Mesendoderm (in vitro differentiated cells): ENCODE data around the gene RFLNA.

Experiments
- DNase-seq: peaks from one replicate; pipeline ENCODE4 v3.0.0; 2013
- H2AK5ac ChIP-seq: 2 replicates; pipeline ENCODE4 v1.6.1; 2013; ENCODE audit warnings: low read length, inconsistent platforms
- H2BK120ac ChIP-seq: 2 replicates; pipeline ENCODE4 v1.6.1; 2013; ENCODE audit warnings: low read depth, mild to moderate bottlenecking, low read length, moderate library complexity, mixed read lengths
- H2BK15ac ChIP-seq: replicated peaks from 2 replicates; pipeline ENCODE4 v1.6.1; 2013; ENCODE audit warnings: low read depth, mild to moderate bottlenecking, moderate library complexity
- H2BK5ac ChIP-seq: 2 replicates; pipeline ENCODE4 v1.6.1; 2013; ENCODE audit warnings: low read length, inconsistent platforms
- H3K18ac ChIP-seq: 2 replicates; pipeline ENCODE4 v1.6.1; 2013; ENCODE audit warnings: mild to moderate bottlenecking, low read length, mixed read lengths
- H3K23ac ChIP-seq: one replicate; pipeline ENCODE4 v1.6.1; 2013; ENCODE audit warnings: low read length
- H3K27ac ChIP-seq: 2 replicates; pipeline ENCODE4 v1.5.1; 2013; ENCODE audit warnings: low read depth, mild to moderate bottlenecking, inconsistent platforms, low read length, moderate library complexity
- H3K27me3 ChIP-seq: 2 replicates; pipeline ENCODE4 v1.6.1; 2013; ENCODE audit warnings: low read length, control low read depth, mild to moderate bottlenecking, inconsistent platforms; ENCODE audit not compliant: insufficient read depth, poor library complexity
- H3K36me3 ChIP-seq: 2 replicates; pipeline ENCODE4 v1.6.1; 2013; ENCODE audit warnings: low read length, inconsistent platforms; ENCODE audit not compliant: control insufficient read depth, insufficient read depth
- H3K4ac ChIP-seq: one replicate; pipeline ENCODE4 v1.6.1; 2013; ENCODE audit warnings: low read depth, mild to moderate bottlenecking, low read length, moderate library complexity
- H3K4me1 ChIP-seq: 2 replicates; pipeline ENCODE4 v1.6.1; 2013; ENCODE audit warnings: low read depth, low read length, inconsistent platforms; ENCODE audit not compliant: control insufficient read depth
- H3K4me2 ChIP-seq: 2 replicates; pipeline ENCODE4 v1.6.1; 2013; ENCODE audit warnings: low read length
- H3K4me3 ChIP-seq: 2 replicates; pipeline ENCODE4 v1.5.1; 2013; ENCODE audit warnings: mild to moderate bottlenecking, low read length
- H3K56ac ChIP-seq: one replicate; pipeline ENCODE4 v1.6.1; 2013; ENCODE audit warnings: low read length
- H3K79me1 ChIP-seq: 2 replicates; pipeline ENCODE4 v1.6.1; 2013; ENCODE audit warnings: low read length, inconsistent platforms
- H3K79me2 ChIP-seq: 2 replicates; pipeline ENCODE4 v1.6.1; 2013; ENCODE audit warnings: mild to moderate bottlenecking, low read length; ENCODE audit not compliant: control insufficient read depth, insufficient read depth
- H3K9ac ChIP-seq: 2 replicates; pipeline ENCODE4 v1.6.1; 2013; ENCODE audit warnings: low read length, inconsistent platforms
- H4K5ac ChIP-seq: one replicate; pipeline ENCODE4 v1.6.1; 2013; ENCODE audit warnings: low read length
- H4K8ac ChIP-seq: one replicate; pipeline ENCODE4 v1.6.1; 2013; ENCODE audit warnings: low read depth, mild to moderate bottlenecking, control low read depth, low read length, moderate library complexity
- WGBS: extraction: QIAGEN DNeasy Blood & Tissue Kit; methylation state at CpG from one replicate; pipeline ENCODE4 v1.1.7; 2013; ENCODE audit warnings: low lambda C conversion rate, missing lambda C conversion rate; ENCODE audit not compliant: insufficient coverage; ENCODE audit errors: extremely low coverage; 5-methylcytosine and 5-hydroxymethylcytosine counted together

Gene RFLNA

DNA sequence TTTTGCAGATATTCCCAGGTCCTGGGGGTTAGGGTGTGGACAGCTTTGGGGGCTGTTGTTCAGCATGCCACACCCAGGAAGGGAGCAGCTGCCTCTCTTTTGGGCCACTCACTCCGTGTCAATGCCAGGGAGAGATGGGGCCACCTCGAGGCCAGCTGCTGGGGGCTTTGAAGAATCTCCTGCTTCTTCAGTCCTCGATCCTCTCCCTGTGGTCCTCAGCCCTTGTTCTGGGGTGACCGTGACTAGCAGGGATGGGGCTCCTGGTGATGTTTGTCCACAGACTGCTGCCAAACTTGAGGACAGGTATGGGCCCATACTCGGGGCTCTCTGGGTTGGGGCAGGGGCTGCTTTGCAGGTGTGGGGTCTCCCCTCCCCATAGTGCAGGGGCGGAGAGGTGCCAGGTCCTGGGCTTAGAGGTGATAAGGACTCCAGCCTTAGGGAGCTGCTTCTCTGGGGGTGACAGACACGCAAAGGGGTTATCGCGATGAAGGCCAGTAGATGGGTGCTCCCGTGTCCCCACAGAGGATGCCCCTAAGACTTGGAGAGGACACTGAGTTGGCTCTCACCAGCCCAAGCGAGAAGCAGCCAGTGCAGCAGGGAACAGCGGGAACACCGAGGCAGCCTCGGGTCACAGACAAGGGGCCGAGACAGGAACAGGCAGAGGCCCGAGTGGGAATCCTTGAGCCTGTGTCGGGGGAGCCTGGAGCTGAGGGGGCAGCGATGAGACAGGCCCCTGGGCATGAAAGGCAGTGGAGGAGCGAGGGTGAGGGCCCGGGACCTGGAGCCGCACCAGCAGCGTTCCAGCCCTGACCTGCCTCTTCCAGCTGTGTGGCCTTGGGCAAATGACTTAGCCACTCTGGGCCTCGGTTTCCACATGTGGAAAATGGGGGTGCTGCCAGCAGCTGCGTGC lies 11.1 kb downstream of the RFLNA start:
- Histone ChIP-seq H3K4me3 (no peak overlapping the region), H3K79me2 (no peaks in the 10 kb centered on the region)

DNA sequence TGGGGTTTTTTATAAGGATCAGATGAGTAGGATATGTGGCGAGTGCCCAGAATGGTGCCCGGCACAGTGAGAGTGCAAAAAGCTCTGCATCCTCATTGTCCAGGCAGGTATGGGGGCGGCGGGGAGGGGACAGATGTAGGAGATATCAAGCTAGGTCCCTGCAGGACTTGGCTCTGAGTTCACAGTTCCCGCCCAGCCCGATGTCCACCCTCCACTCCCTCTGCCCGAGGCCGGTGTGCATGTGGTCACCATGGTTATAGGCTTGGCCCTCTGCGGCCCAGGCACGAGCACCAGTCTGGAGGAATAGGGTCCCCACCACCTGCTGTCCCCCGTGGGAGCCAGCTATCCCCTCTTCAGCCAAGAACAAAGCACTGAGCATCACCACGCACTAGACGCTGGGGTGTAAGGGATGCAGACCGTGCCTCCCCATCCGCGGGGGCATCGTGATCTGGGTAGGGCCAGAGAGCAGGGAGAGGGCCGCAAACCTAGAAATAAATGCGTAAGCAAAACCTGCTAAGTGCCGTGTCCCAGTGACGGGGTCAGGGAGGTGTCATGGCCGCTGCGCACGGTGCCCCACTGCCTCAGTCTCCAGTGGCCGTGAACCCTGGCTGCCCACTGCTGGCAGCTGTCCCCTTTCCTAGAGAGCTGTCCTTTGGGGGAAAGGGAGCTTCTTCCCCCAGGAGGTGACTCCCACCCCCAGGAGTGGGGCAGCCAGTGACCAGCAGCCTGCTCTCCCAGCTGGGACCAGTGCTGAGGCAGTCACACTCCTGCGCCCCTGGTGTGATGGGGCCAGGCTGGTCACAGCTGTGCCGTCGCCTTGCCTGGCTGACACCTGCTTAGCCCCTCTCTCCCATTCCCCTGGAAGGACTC lies 12.0 kb downstream of the RFLNA start:
- H2BK120ac ChIP-seq = no peak overlapping the region
- H4K8ac ChIP-seq = no peak overlapping the region
- H3K36me3 ChIP-seq = no peaks in the 10 kb centered on the region
- no peaks in the 10 kb centered on the region for H3K27me3 ChIP-seq
- no peak overlapping the region for H2BK15ac ChIP-seq
- no peak overlapping the region for H2BK5ac ChIP-seq
- H3K4me1 ChIP-seq = no peaks in the 10 kb centered on the region
- no peak overlapping the region for H3K9ac ChIP-seq
- no peak overlapping the region for H3K23ac ChIP-seq
- no peaks in the 10 kb centered on the region for H3K79me2 ChIP-seq
- H2AK5ac ChIP-seq = no peak overlapping the region
- no peak overlapping the region for H3K27ac ChIP-seq
- no peak for DNase-seq
- no peak overlapping the region for H3K18ac ChIP-seq
- no CpG with 5 or more reads among the region's 28 CpGs for WGBS
- H3K4me3 ChIP-seq = no peak overlapping the region
- H3K79me1 ChIP-seq = no peaks in the 10 kb centered on the region
- no peak overlapping the region for H4K5ac ChIP-seq
- H3K4me2 ChIP-seq = no peak overlapping the region
- no peak overlapping the region for H3K56ac ChIP-seq
- H3K4ac ChIP-seq = no peak overlapping the region

More for the DNA sequence above, 11.1 kb downstream of the RFLNA start:
- Histone ChIP-seq H3K56ac (no peak overlapping the region), H4K5ac (no peak overlapping the region), H2BK120ac (no peak overlapping the region), H3K9ac (no peak overlapping the region), H3K27ac (no peak overlapping the region), H3K4me1 (no peaks in the 10 kb centered on the region), H3K4ac (no peak overlapping the region), H3K18ac (no peak overlapping the region), H3K4me2 (no peak overlapping the region), H3K36me3 (no peaks in the 10 kb centered on the region), H2BK5ac (no peak overlapping the region), H3K23ac (no peak overlapping the region), H3K79me1 (no peaks in the 10 kb centered on the region), H2BK15ac (no peak overlapping the region), H3K27me3 (no peaks in the 10 kb centered on the region), H2AK5ac (no peak overlapping the region), H4K8ac (no peak overlapping the region)
- WGBS = no CpG with 5 or more reads among the region's 24 CpGs
- DNase-seq = no peak

DNA sequence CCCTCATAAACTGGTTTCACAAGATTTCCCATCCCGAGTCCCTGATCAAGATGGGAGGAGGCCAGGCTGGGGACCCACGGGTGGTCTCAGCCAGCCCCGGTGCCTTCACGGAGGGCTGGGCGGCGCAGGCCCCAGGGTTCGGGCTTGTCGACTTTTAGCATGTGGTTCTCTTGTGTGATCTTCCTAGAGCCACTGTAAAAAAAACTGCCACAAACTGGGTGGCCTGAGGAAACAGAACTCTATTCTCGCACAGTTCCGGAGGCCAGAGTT lies 12.6 kb downstream of the RFLNA start:
- H3K36me3 ChIP-seq = no peaks in the 10 kb centered on the region
- no peak overlapping the region for H3K4ac ChIP-seq
- no peak for DNase-seq
- H3K4me3 ChIP-seq = no peak overlapping the region
- H3K23ac ChIP-seq = no peak overlapping the region
- H4K5ac ChIP-seq = no peak overlapping the region
- no peak overlapping the region for H4K8ac ChIP-seq
- H2BK5ac ChIP-seq = no peak overlapping the region
- no peak overlapping the region for H3K18ac ChIP-seq
- no peaks in the 10 kb centered on the region for H3K79me2 ChIP-seq
- no CpG with 5 or more reads among the region's 10 CpGs for WGBS
- no peak overlapping the region for H2BK120ac ChIP-seq
- no peak overlapping the region for H3K27ac ChIP-seq
- H3K79me1 ChIP-seq = no peaks in the 10 kb centered on the region
- no peak overlapping the region for H3K4me2 ChIP-seq
- H2AK5ac ChIP-seq = no peak overlapping the region
- H3K27me3 ChIP-seq = no peaks in the 10 kb centered on the region
- H3K9ac ChIP-seq = no peak overlapping the region
- no peaks in the 10 kb centered on the region for H3K4me1 ChIP-seq
- no peak overlapping the region for H2BK15ac ChIP-seq
- H3K56ac ChIP-seq = no peak overlapping the region

DNA sequence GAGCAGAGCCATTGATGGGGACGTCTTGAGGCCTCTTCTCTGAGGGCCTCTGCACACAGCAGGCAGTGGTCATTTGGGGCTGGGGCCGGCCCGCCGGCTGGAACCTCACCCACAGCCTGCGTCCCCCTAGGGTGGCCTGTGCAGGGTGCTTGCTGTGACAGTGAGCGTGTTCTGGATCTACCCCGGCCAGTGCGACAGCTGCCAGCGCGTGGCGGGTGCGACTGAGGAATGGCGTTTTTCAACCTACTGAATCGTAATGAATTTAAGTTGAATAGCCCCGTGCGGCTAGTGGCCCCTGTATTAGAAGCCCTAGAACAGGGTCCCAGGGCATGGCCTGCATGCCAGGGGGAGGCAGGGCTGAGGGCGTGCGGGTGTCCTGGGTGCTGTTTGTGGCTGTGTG lies 13.8 kb downstream of the RFLNA start:
- DNase-seq = no peak
- no peaks in the 10 kb centered on the region for H3K27me3 ChIP-seq
- no peaks in the 10 kb centered on the region for H3K4me1 ChIP-seq
- H2BK120ac ChIP-seq = no peak overlapping the region
- H3K18ac ChIP-seq = no peak overlapping the region
- H3K9ac ChIP-seq = no peak overlapping the region
- no peak overlapping the region for H3K4ac ChIP-seq
- no peaks in the 10 kb centered on the region for H3K79me2 ChIP-seq
- no peak overlapping the region for H3K56ac ChIP-seq
- no peak overlapping the region for H3K4me3 ChIP-seq
- H3K36me3 ChIP-seq = no peaks in the 10 kb centered on the region
- H3K23ac ChIP-seq = no peak overlapping the region
- no peak overlapping the region for H4K8ac ChIP-seq
- no peak overlapping the region for H2BK15ac ChIP-seq
- no peak overlapping the region for H3K4me2 ChIP-seq
- H2AK5ac ChIP-seq = no peak overlapping the region
- H4K5ac ChIP-seq = no peak overlapping the region
- H2BK5ac ChIP-seq = no peak overlapping the region
- no peaks in the 10 kb centered on the region for H3K79me1 ChIP-seq
- no peak overlapping the region for H3K27ac ChIP-seq
- no CpG with 5 or more reads among the region's 18 CpGs for WGBS

DNA sequence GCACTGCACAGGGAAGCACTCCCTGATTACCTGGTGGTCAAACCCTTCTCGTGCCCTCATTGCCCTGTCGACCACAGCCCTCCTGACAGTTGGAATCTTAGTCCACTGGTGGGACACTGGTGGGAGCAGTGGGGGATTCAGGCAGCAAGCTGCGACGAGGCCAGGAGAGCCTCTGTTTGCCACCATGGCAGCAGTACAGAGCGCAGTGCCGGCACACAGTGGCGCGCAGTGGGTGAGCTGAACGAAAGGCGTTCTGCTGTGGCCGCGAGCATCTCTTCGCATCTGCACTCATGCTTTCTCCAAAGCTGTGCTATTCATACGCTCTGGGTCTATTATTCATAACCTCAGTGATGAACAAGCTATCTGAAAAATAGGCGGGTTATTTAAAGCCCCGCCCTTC lies 14.3 kb downstream of the RFLNA start:
- WGBS = no CpG with 5 or more reads among the region's 16 CpGs

More for the DNA sequence above, 14.3 kb downstream of the RFLNA start:
- Histone ChIP-seq H3K56ac (no peak overlapping the region), H3K4ac (no peak overlapping the region), H3K36me3 (no peaks in the 10 kb centered on the region), H3K4me3 (no peak overlapping the region), H3K4me2 (no peak overlapping the region), H2BK15ac (no peak overlapping the region), H4K8ac (no peak overlapping the region), H3K27me3 (no peaks in the 10 kb centered on the region), H3K18ac (no peak overlapping the region), H3K79me2 (no peaks in the 10 kb centered on the region), H3K27ac (no peak overlapping the region), H3K4me1 (no peaks in the 10 kb centered on the region), H3K9ac (no peak overlapping the region), H3K79me1 (no peaks in the 10 kb centered on the region), H2AK5ac (no peak overlapping the region), H2BK120ac (no peak overlapping the region), H3K23ac (no peak overlapping the region), H4K5ac (no peak overlapping the region), H2BK5ac (no peak overlapping the region)
- DNase-seq = no peak
